NCI-H128 (cell line): Measurements from ENCODE around the gene ZNF648.
"Not testable (repeated sequence)": the region's sequence is repeated elsewhere in the genome, so short reads cannot be mapped to it uniquely, and the experiment has no call there.

Source experiments
- DNase-seq: peaks from one replicate; lab custom pipeline; 2025; ENCODE audit not compliant: unreplicated experiment; lab: John Stamatoyannopoulos, UW

The ZNF648 gene

DNA sequence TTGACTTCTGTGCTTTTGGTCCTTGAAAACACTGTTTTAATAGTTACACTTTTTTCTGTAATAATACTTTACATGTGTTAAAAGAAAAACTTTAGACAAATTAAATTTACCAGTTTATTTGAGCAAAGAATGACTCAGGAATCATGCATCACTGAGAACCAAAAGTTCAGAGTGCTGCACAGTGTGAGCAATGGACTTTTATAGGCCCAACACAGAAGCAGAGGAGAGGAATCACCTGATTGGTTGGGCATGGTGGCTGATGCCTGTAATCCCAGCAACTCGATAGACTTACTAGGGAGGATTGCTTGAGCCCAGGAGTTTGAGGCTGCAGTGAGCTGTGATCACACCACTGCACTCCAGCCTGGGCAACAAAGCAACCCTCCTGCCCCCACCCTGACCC, 29.3 kb downstream of the ZNF648 start:
- no peak for DNase-seq

DNA sequence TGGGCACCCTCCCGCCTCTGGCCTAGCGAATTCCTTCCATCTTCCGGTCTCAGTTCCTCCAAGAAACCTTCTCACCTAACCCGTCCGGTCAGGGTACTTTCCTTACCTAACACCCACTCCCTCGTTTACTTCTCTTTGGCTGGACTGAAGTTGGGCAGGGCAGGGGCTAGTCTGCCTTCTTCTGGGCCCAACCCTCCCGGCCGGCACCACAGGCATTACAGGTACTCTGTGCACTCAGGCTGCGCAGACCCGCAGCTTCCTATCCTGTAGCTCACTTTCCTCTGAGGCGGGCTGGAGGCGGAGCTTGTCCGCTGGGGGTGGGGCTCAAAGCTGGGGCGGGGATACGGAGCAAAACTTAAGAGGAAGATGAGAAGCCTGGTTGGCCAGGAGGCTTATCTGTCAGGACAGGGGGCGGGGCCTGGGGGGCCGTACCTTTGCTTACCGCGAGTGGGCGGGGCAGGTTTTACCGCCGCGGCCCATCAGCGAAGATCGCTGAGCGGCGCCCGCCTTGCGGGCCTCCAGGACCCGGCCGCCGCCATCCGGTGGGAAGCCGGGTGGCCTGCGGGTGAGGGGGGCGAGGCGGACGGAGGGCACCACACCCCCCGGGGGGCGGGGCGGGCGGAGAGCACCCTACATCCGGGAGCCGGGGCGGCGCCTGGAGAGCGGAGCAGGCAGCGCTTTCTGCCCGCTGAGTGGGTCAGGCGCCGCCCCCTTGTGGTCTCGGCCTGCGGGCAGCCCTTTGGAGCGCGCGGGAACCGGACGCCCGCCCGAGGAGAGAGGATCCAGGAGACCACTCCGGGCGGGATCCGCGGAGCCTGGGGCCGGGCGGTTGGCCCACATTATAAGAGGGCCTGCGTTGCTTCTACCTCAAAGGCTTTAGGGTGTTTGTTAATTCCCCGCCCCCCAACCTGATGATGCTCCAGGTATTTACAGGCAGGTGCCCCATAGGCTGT, 31.9 kb downstream of the ZNF648 start:
- DNase-seq: peak; percentile 97

DNA sequence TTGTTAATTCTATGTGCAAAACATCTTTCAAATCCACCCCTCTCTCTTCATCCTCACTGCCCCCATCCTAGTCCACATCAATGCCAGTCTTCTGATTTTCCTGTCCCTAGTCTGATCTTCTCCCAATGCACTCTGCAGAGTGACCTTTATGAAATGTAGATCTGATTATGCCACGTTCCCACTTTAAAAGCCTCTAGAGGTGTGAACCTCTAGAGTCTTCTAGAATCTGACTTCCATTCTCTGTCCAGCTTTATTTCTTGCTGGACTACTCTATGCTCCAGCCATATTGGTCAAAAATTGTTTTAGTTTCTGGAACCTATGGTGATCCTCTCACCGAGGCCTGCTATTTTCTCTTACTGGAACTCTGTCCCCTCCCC, 32.5 kb downstream of the ZNF648 start:
- no peak for DNase-seq

DNA sequence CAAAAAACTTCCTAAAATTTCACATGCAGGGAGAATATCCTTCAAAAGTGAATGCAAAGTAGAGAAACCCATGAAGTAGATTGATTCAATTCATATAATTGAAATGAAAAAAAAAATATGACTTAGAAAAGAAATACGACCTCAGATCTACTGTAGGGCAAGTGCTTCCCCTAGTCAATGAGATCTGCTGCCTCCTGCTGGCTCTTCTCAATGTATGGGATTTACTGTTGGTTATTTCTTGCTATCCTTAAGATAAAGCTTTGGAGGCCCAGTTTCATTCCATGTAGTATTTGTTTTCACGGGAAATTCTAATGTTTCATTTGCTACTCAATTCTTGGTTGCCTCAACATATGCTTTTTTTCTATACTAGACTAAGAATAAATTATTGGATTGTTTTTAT, 46.2 kb downstream of the ZNF648 start:
- DNase-seq: no peak

DNA sequence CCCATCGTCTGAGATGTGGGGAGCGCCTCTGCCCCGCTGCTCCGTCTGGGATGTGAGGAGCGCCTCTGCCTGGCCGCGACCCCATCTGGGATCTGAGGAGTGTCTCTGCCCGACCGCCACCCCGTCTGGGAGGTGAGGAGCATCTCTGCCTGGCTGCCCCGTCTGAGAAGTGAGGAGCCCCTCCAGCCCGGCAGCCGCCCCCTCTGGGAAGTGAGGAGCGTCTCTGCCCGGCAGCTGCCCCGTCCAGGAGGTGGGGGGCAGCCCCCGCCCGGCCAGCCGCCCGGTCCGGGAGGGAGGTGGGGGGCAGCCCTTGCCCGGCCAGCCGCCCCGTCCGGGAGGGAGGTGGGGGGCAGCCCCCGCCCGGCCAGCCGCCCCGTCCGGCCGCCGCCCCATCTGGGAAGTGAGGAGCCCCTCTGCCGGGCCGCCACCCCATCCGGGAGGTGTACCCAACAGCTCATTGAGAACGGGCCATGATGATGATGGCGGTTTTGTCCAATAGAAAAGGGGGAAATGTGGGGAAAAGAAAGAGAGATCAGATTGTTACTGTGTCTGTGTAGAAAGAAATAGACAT, 50.6 kb downstream of the ZNF648 start:
- not testable (repeated sequence) for DNase-seq

DNA sequence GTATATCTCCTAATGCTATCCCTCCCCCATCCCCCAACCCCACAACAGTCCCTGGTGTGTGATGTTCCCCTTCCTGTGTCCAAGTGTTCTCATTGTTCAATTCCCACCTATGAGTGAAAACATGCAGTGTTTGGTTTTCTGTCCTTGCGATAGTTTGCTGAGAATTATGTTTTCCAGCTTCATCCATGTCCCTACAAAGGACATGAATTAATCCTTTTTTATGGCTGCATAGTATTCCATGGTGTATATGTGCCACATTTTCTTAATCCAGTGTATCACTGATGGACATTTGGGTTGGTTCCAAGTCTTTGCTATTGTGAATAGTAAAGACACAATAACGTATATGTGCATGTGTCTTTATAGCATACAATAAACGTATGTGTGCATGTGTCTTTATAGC, 56.1 kb downstream of the ZNF648 start:
- DNase-seq: not testable (repeated sequence)

DNA sequence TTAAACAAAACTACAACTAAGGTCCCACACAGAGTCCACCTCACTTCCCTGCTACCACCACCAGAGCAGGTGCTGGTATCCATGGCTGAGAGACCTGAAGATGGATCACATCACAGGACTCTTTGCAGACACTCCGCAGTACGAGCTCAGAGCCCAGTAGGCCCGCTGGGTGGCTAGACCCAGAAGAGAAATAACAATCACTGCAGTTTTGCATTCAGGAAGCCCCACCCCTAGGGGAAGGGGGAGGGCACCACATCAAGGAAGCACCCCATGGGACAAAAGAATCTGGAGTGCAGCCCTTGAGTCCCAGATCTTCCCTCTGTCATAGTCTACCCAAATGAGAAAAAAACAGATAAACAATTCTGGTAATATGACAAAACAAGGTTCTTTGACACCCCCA, 56.9 kb downstream of the ZNF648 start:
- no peak for DNase-seq
